ENCODE data around the gene PKD1L1. TPM values are rescaled to one million over a fixed set of nuclear protein-coding genes. Genes with fewer than 3 reads are reported as not detected.
A peak's percentile ranks its signal among the peaks of the same experiment; 100 is the strongest.

The PKD1L1 gene
- total RNA-seq, 1 donor from 2014 or later: 0.05 TPM

GRCh38 chr7:47836080-47836479, 112.2 kb downstream of the PKD1L1 start:
- peak; percentile 80 for DNase-seq (ENCODE audit: extremely low spot score, unreplicated experiment)
- Mint-ChIP-seq H3K4me3 (ENCODE audit: unreplicated experiment) (no peak overlapping the region), H3K27me3 (ENCODE audit: unreplicated experiment) (peaks cover 2% of the 10 kb centered on the region)

GRCh38 chr7:47833211-47833610, 115.1 kb downstream of the PKD1L1 start:
- H3K27ac Mint-ChIP-seq (ENCODE audit: unreplicated experiment): no peak overlapping the region
- no peaks in the 10 kb centered on the region for H3K36me3 Mint-ChIP-seq (ENCODE audit: unreplicated experiment)
- no peaks in the 10 kb centered on the region for H3K9me3 Mint-ChIP-seq (ENCODE audit: unreplicated experiment)
- TF ChIP-seq CTCF (IDR thresholded peaks at IDR 0.05): no peak
- DNase-seq (ENCODE audit: extremely low spot score, unreplicated experiment): peak; percentile 82
- H3K27me3 Mint-ChIP-seq (ENCODE audit: unreplicated experiment): no peaks in the 10 kb centered on the region
- peaks cover 1% of the 10 kb centered on the region for H3K4me1 Mint-ChIP-seq (ENCODE audit: unreplicated experiment)
- no peak overlapping the region for H3K4me3 Mint-ChIP-seq (ENCODE audit: unreplicated experiment)

More at GRCh38 chr7:47836080-47836479, 112.2 kb downstream of the PKD1L1 start:
- TF ChIP-seq CTCF (IDR thresholded peaks at IDR 0.05): no peak
- no peaks in the 10 kb centered on the region for H3K36me3 Mint-ChIP-seq (ENCODE audit: unreplicated experiment)
- no peak overlapping the region for H3K27ac Mint-ChIP-seq (ENCODE audit: unreplicated experiment)
- H3K4me1 Mint-ChIP-seq (ENCODE audit: unreplicated experiment): no peaks in the 10 kb centered on the region
- H3K9me3 Mint-ChIP-seq (ENCODE audit: unreplicated experiment): no peaks in the 10 kb centered on the region

GRCh38 chr7:47832105-47832715, 116.1 kb downstream of the PKD1L1 start:
- H3K4me3 Mint-ChIP-seq (ENCODE audit: unreplicated experiment): no peak overlapping the region
- no peak overlapping the region for H3K27ac Mint-ChIP-seq (ENCODE audit: unreplicated experiment)
- H3K36me3 Mint-ChIP-seq (ENCODE audit: unreplicated experiment): no peaks in the 10 kb centered on the region
- no peaks in the 10 kb centered on the region for H3K27me3 Mint-ChIP-seq (ENCODE audit: unreplicated experiment)
- peak; percentile 70 for DNase-seq (ENCODE audit: extremely low spot score, unreplicated experiment)
- TF ChIP-seq CTCF (IDR thresholded peaks at IDR 0.05): no peak
- no peaks in the 10 kb centered on the region for H3K9me3 Mint-ChIP-seq (ENCODE audit: unreplicated experiment)
- H3K4me1 Mint-ChIP-seq (ENCODE audit: unreplicated experiment): peaks cover 3% of the 10 kb centered on the region

GRCh38 chr7:47830015-47830414, 118.3 kb downstream of the PKD1L1 start:
- no peak overlapping the region for H3K4me3 Mint-ChIP-seq (ENCODE audit: unreplicated experiment)
- no peaks in the 10 kb centered on the region for H3K27me3 Mint-ChIP-seq (ENCODE audit: unreplicated experiment)
- no peak for TF ChIP-seq CTCF (IDR thresholded peaks at IDR 0.05)
- no peaks in the 10 kb centered on the region for H3K36me3 Mint-ChIP-seq (ENCODE audit: unreplicated experiment)
- H3K27ac Mint-ChIP-seq (ENCODE audit: unreplicated experiment): no peak overlapping the region
- H3K9me3 Mint-ChIP-seq (ENCODE audit: unreplicated experiment): no peaks in the 10 kb centered on the region
- H3K4me1 Mint-ChIP-seq (ENCODE audit: unreplicated experiment): peaks cover 8% of the 10 kb centered on the region
- peak; percentile 74 for DNase-seq (ENCODE audit: extremely low spot score, unreplicated experiment)

GRCh38 chr7:47827871-47828270, 120.4 kb downstream of the PKD1L1 start:
- peak; percentile 49 for DNase-seq (ENCODE audit: extremely low spot score, unreplicated experiment)
- Mint-ChIP-seq H3K36me3 (ENCODE audit: unreplicated experiment) (no peaks in the 10 kb centered on the region), H3K9me3 (ENCODE audit: unreplicated experiment) (no peaks in the 10 kb centered on the region), H3K4me1 (ENCODE audit: unreplicated experiment) (peaks cover 8% of the 10 kb centered on the region), H3K27ac (ENCODE audit: unreplicated experiment) (no peak overlapping the region), H3K27me3 (ENCODE audit: unreplicated experiment) (no peaks in the 10 kb centered on the region), H3K4me3 (ENCODE audit: unreplicated experiment) (no peak overlapping the region)
- TF ChIP-seq CTCF (IDR thresholded peaks at IDR 0.05): no peak
